ENCODE measurements around the gene OXCT2. TPM values are rescaled to one million over a fixed set of nuclear protein-coding genes. Genes with fewer than 3 reads are reported as not detected.

The OXCT2 gene
- polyA plus RNA-seq, 1 of the 3 experiments (the other 2 are of a cell fraction), result 0.44 TPM

Small RNAs within 50 kb of the gene (small RNA-seq; reads per million reads assigned to genes)
- 0 reads per million in 7 experiments for gene AL033527.1
- gene RNU7-121P, result 0 reads per million in 7 experiments

Other genes starting within 250 kb of the OXCT2 start
- 63.0 and 68.8 TPM in 2 replicates for gene PABPC4, start 194.6 kb downstream of the OXCT2 start, polyA plus RNA-seq (2012; rRNA removed)
- not detected in 2 replicates for gene HEYL, start 131.7 kb downstream of the OXCT2 start, polyA plus RNA-seq (2012; rRNA removed)
- 0.12 and 0.73 TPM in 2 replicates for gene NT5C1A, start 99.2 kb downstream of the OXCT2 start, polyA plus RNA-seq (2012; rRNA removed)
- gene HPCAL4, start 79.9 kb downstream of the OXCT2 start, polyA plus RNA-seq (2012; rRNA removed), result 0.15 and 0.55 TPM in 2 replicates
- gene PPIE, start 32.5 kb downstream of the OXCT2 start, polyA plus RNA-seq (2012; rRNA removed), result 78.4 and 105 TPM in 2 replicates
- 0.07 and 0.16 TPM in 2 replicates for gene BMP8B, start 17.5 kb upstream of the OXCT2 start, polyA plus RNA-seq (2012; rRNA removed)
- gene TRIT1, start 112.2 kb upstream of the OXCT2 start, polyA plus RNA-seq (2012; rRNA removed), result 11.8 and 15.4 TPM in 2 replicates
- 0.48 and 0.57 TPM in 2 replicates for gene MYCL, start 130.6 kb upstream of the OXCT2 start, polyA plus RNA-seq (2012; rRNA removed)
- 4.1 and 6.3 TPM in 2 replicates for gene MFSD2A, start 183.8 kb upstream of the OXCT2 start, polyA plus RNA-seq (2012; rRNA removed)